LNCaP clone FGC (cell line): Measurements from ENCODE around the gene TGM4.
A peak's percentile ranks its signal among the peaks of the same experiment; 100 is the strongest.

Experiments used
- DNase-seq: peaks from one replicate; pipeline ENCODE4 v3.0.0-alpha.2; 2011; ENCODE audit warnings: low read depth
- H3K4me3 ChIP-seq: 2 replicates; pipeline ENCODE4 v1.5.1; 2011; ENCODE audit warnings: mild to moderate bottlenecking, low read depth, low read length, control low read depth
- CTCF ChIP-seq: IDR thresholded peaks from 2 replicates; pipeline ENCODE4 v1.5.1; 2012; ENCODE audit warnings: mild to moderate bottlenecking; ENCODE audit not compliant: control insufficient read depth, insufficient read depth; ENCODE audit errors: extremely low read depth

TGM4 gene

GRCh38 chr3:44930911-44931310 is 56.5 kb downstream of the TGM4 start:
- H3K4me3 ChIP-seq, result no peak overlapping the region
- no peak for TF ChIP-seq CTCF
- DNase-seq, result no peak

GRCh38 chr3:44931791-44932190 is 57.4 kb downstream of the TGM4 start:
- TF ChIP-seq CTCF, result no peak
- H3K4me3 ChIP-seq, result no peak overlapping the region
- no peak for DNase-seq

GRCh38 chr3:44932271-44932670 is 57.9 kb downstream of the TGM4 start:
- no peak for DNase-seq
- H3K4me3 ChIP-seq, result no peak overlapping the region
- TF ChIP-seq CTCF, result peak; percentile 16; the same call in 1 of the 2 replicates

- no peak for TF ChIP-seq CTCF
- no peak overlapping the region for H3K4me3 ChIP-seq
- DNase-seq, result no peak
These were observed 58.9 kb downstream of the TGM4 start for GRCh38 chr3:44932986-44933944.

- no peak for DNase-seq
- H3K4me3 ChIP-seq, result no peak overlapping the region
- no peak for TF ChIP-seq CTCF
These were observed 65.2 kb downstream of the TGM4 start for GRCh38 chr3:44939581-44940036.

GRCh38 chr3:44942202-44942921 is 68.0 kb downstream of the TGM4 start:
- no peak overlapping the region for H3K4me3 ChIP-seq
- DNase-seq, result no peak
- no peak for TF ChIP-seq CTCF
